ENCODE measurements around the gene PTPN21.

GRCh38 chr14:88417594-88417993, 137.2 kb downstream of the PTPN21 start:
- no peak for TF ChIP-seq POLR2A (IDR thresholded peaks at IDR 0.05)
- TF ChIP-seq CTCF (IDR thresholded peaks at IDR 0.05), result no peak

Measured in right lobe of liver (tissue), 4 donors.